K562 (cell line): ENCODE data around the gene NQO2. TPM values are rescaled to one million over a fixed set of nuclear protein-coding genes. Genes with fewer than 3 reads are reported as not detected.
A peak's percentile ranks its signal among the peaks of the same experiment; 100 is the strongest.

Source experiments
- BCOR ChIP-seq: fragments of 450-650 bp; IDR thresholded peaks from 2 replicates; pipeline ENCODE4 v1.6.1; 2016
- BDP1 ChIP-seq: IDR thresholded peaks from 3 replicates; pipeline ENCODE4 v1.6.1; 2011; ENCODE audit not compliant: insufficient read length, insufficient read depth
- EWSR1 ChIP-seq: fragments of 450-650 bp; IDR thresholded peaks from 2 replicates; pipeline ENCODE4 v1.6.1; 2018; ENCODE audit warnings: borderline replicate concordance, mild to moderate bottlenecking, low read depth, moderate library complexity; ENCODE audit not compliant: partially characterized antibody
- HDGF ChIP-seq: fragments of 450-650 bp; IDR thresholded peaks from 2 replicates; pipeline ENCODE4 v1.6.1; 2016
- HIVEP1 ChIP-seq: fragments of 250-450 bp; sonication (Bioruptor Pico); IDR thresholded peaks from 2 replicates; pipeline ENCODE4 v1.4.0; 2020; ENCODE audit warnings: mild to moderate bottlenecking
- MBD2 ChIP-seq: sonication (generic); IDR thresholded peaks from 2 replicates; pipeline ENCODE4 v1.6.1; 2016; ENCODE audit warnings: low read depth, borderline replicate concordance
- NCOA2 ChIP-seq, 2 experiments: fragments of 450-650 bp; IDR thresholded peaks; 2 replicates each; pipeline ENCODE4 v1.6.1; 2018; ENCODE audit warnings: mild to moderate bottlenecking in 2 of 2, moderate library complexity in 1 of 2; ENCODE audit not compliant: partially characterized antibody in 2 of 2
- NFXL1 ChIP-seq: fragments of 450-650 bp; formaldehyde crosslinking; IDR thresholded peaks from 2 replicates; pipeline ENCODE4 v1.4.0; 2021; ENCODE audit warnings: mild to moderate bottlenecking
- NR4A1 ChIP-seq, 2 experiments: fragments of 250-450 bp in 1 of 2; fragments of 450-650 bp in 1 of 2; sonication (Bioruptor Pico) in 1 of 2; IDR thresholded peaks; 2 replicates each; pipeline versions ENCODE4 v1.4.0 to v1.6.1; 2016 to 2020; ENCODE audit warnings: mild to moderate bottlenecking in 2 of 2, missing compliant biosample characterization in 1 of 2, missing genetic modification characterization in 1 of 2, moderate library complexity in 1 of 2
- OTX1 ChIP-seq: fragments of 450-650 bp; formaldehyde crosslinking; IDR thresholded peaks from 2 replicates; pipeline ENCODE4 v1.4.0; 2022; ENCODE audit warnings: mild to moderate bottlenecking
- PCBP1 ChIP-seq: fragments of 200-400 bp; formaldehyde crosslinking; IDR thresholded peaks from 2 replicates; pipeline ENCODE4 v1.6.1; 2018; ENCODE audit warnings: mild to moderate bottlenecking, low read depth, low read length; ENCODE audit not compliant: poor library complexity, severe bottlenecking
- POLR2B ChIP-seq: fragments of 450-650 bp; IDR thresholded peaks from 2 replicates; pipeline ENCODE4 v1.6.1; 2018; ENCODE audit warnings: low read depth; ENCODE audit not compliant: partially characterized antibody
- RHOXF2B ChIP-seq: fragments of 250-450 bp; sonication (Bioruptor Pico); conservative IDR thresholded peaks from 2 replicates; pipeline ENCODE4 v1.5.1; 2021
- TBL1XR1 ChIP-seq, 2 experiments: IDR thresholded peaks; 2 replicates each; pipeline ENCODE4 v1.6.1; 2012; ENCODE audit warnings: improper control_type of control experiment in 2 of 2, low read length in 2 of 2, mild to moderate bottlenecking in 1 of 2
- ZNF316 ChIP-seq: fragments of 450-650 bp; IDR thresholded peaks from 2 replicates; pipeline ENCODE4 v1.6.1; 2016
- ZNF511 ChIP-seq: sonication (generic); formaldehyde crosslinking; IDR thresholded peaks from 2 replicates; pipeline ENCODE4 v1.8.0; 2022; ENCODE audit warnings: mild to moderate bottlenecking, missing genetic modification reagents
- ZNF717 ChIP-seq: fragments of 250-450 bp; sonication (Bioruptor Pico); IDR thresholded peaks from 2 replicates; pipeline ENCODE4 v1.5.0; 2021
- polyA plus RNA-seq, 8 experiments: library from polyadenylated mRNA; depleted of rRNA in 4 of 8; stranded (reverse) in 5 of 8; unstranded in 3 of 8; fragments of >200 nt; fragmentation: Nextera tagmentation in 2 of 8; fragmentation: Illumina TruSeq in 1 of 8; extraction: Ambion mirVana in 2 of 8; extraction: Trizol in 1 of 8; gene quantifications; 2 replicates each; pipeline versions ENCODE4 v1.2.1 to v1.2.3, GENCODE V29; 2011 to 2014; ENCODE audit warnings: inconsistent platforms in 1 of 8, missing spikeins in 1 of 8
- total RNA-seq, 7 experiments: library from RNA; depleted of rRNA in 6 of 7; stranded (reverse); fragments of >200 nt in 6 of 7; fragmentation: Illumina TruSeq in 2 of 7; extraction: Trizol in 2 of 7; gene quantifications; 2 replicates each; pipeline versions ENCODE4 v1.2.1 to v1.2.3, GENCODE V29; 2011 to 2021; ENCODE audit warnings: low replicate concordance in 1 of 7
- TF ChIP-seq, protein P1 (sequence below): fragments of 450-650 bp; IDR thresholded peaks from 2 replicates; pipeline ENCODE4 v1.7.1; 2018; ENCODE audit warnings: mild to moderate bottlenecking, low read depth; ENCODE audit not compliant: partially characterized antibody
- TF ChIP-seq, protein P2 (sequence below): fragments of 250-450 bp; sonication (Bioruptor Pico); IDR thresholded peaks from 2 replicates; pipeline ENCODE4 v1.5.0; 2021; ENCODE audit warnings: mild to moderate bottlenecking, borderline replicate concordance
- TF ChIP-seq, protein P3 (sequence below), 3 experiments: fragments of 200-800 bp in 1 of 3; sonication (Bioruptor generic) in 1 of 3; sonication (generic) in 1 of 3; formaldehyde crosslinking in 1 of 3; IDR thresholded peaks; 2 replicates each; pipeline versions ENCODE4 v1.6.1 to v1.8.0; 2016 to 2022; ENCODE audit warnings: mild to moderate bottlenecking in 2 of 3, missing compliant biosample characterization in 2 of 3, missing genetic modification characterization in 2 of 3, missing genetic modification reagents in 1 of 3

Gene NQO2
- total and polyA plus RNA-seq, 9 of the 15 experiments (the other 6 are each of a cell fraction or from before 2014, with no cell fraction given), result 54.6 to 214 (median 116) TPM

DNA sequence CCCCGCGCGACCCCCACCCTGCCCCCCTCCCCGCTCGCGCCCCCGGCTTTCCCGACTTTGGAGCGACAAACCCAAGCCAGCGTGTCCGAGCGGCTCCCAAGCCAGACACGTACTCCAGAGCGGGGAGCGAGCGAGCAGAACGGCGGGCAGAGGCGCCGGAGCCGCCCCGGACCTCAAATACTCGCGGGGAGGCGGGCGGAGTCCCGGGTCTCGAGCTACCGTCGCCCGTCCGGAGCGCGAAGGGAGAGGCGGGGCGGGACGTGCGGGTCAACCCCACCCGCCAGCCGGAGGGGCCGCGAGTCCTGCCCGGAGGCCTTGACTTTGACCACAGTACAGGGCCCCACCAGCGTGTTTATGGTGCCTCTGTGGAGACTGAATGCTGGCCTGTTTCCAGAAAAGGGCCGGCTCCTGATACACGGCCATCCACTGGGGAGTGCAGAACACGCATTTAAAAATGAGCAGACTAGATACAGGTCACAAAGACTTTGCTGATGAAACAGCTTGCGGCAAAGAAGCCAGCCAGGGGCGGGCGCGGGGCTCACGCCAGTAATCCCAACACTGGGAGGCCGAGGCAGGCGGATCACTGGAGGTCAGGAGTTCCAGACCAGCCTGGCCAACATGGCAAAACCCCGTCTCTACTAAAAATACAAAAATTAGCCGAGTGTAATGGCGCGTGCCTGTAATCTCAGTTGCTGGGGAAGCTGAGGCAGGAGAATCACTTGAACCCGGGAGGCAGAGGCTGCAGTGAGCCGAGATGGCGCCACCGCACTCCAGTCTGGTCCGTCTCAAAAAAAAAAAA is 28.1 kb upstream of the NQO2 start, which contains the start of gene SERPINB6 (continued):
- TF ChIP-seq, protein P1, sequence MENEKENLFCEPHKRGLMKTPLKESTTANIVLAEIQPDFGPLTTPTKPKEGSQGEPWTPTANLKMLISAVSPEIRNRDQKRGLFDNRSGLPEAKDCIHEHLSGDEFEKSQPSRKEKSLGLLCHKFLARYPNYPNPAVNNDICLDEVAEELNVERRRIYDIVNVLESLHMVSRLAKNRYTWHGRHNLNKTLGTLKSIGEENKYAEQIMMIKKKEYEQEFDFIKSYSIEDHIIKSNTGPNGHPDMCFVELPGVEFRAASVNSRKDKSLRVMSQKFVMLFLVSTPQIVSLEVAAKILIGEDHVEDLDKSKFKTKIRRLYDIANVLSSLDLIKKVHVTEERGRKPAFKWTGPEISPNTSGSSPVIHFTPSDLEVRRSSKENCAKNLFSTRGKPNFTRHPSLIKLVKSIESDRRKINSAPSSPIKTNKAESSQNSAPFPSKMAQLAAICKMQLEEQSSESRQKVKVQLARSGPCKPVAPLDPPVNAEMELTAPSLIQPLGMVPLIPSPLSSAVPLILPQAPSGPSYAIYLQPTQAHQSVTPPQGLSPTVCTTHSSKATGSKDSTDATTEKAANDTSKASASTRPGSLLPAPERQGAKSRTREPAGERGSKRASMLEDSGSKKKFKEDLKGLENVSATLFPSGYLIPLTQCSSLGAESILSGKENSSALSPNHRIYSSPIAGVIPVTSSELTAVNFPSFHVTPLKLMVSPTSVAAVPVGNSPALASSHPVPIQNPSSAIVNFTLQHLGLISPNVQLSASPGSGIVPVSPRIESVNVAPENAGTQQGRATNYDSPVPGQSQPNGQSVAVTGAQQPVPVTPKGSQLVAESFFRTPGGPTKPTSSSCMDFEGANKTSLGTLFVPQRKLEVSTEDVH, result peak; percentile 25
- TF ChIP-seq OTX1 (CRISPR knock-in tag) (peak; percentile 76), PCBP1 (peak; percentile 61), ZNF717 (CRISPR knock-in tag) (no peak), POLR2B (peak; percentile 62), BCOR (peak; percentile 42), EWSR1 (no peak), NFXL1 (peak; percentile 69; the same call in 1 of the 2 replicates), TBL1XR1 (IDR thresholded peaks at IDR 0.05; ENCODE audit: low read length in 2 of 2) (no peak), ZNF511 (CRISPR knock-in tag) (peak; percentile 81; the same call in 1 of the 2 replicates), BDP1 (no peak), MBD2 (no peak), HDGF (no peak), NCOA2 (IDR thresholded peaks at IDR 0.05; ENCODE audit: partially characterized antibody in 2 of 2) (no peak), HIVEP1 (CRISPR knock-in tag) (0 out of 2 replicates have a peak, but pooled peaks have one; percentile 43), RHOXF2B (CRISPR knock-in tag) (no peak), NR4A1 (CRISPR knock-in tag; IDR thresholded peaks at IDR 0.05) (0 out of 2 replicates have a peak, but pooled peaks have one; percentile 16), NR4A1 (tag; IDR thresholded peaks at IDR 0.05) (peak; percentile 67; the same call in 1 of the 2 replicates), ZNF316 (no peak)
- TF ChIP-seq, protein P2, sequence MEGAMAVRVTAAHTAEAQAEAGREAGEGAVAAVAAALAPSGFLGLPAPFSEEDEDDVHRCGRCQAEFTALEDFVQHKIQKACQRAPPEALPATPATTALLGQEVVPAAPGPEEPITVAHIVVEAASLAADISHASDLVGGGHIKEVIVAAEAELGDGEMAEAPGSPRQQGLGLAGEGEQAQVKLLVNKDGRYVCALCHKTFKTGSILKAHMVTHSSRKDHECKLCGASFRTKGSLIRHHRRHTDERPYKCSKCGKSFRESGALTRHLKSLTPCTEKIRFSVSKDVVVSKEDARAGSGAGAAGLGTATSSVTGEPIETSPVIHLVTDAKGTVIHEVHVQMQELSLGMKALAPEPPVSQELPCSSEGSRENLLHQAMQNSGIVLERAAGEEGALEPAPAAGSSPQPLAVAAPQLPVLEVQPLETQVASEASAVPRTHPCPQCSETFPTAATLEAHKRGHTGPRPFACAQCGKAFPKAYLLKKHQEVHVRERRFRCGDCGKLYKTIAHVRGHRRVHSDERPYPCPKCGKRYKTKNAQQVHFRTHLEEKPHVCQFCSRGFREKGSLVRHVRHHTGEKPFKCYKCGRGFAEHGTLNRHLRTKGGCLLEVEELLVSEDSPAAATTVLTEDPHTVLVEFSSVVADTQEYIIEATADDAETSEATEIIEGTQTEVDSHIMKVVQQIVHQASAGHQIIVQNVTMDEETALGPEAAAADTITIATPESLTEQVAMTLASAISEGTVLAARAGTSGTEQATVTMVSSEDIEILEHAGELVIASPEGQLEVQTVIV (CRISPR knock-in tag), result no peak
- TF ChIP-seq, protein P3, sequence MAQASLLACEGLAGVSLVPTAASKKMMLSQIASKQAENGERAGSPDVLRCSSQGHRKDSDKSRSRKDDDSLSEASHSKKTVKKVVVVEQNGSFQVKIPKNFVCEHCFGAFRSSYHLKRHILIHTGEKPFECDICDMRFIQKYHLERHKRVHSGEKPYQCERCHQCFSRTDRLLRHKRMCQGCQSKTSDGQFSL (CRISPR knock-in tag; IDR thresholded peaks at IDR 0.05), result no peak
- TF ChIP-seq, protein P3 (tag; IDR thresholded peaks at IDR 0.05), result no peak
